Erythroblast (primary cell): ENCODE measurements around the gene QRICH1.

ENCODE experiments used
- GATA1 ChIP-seq: IDR thresholded peaks from 2 replicates; pipeline ENCODE4 v1.6.1; 2011; ENCODE audit warnings: low read depth, mild to moderate bottlenecking, control low read depth, low read length, moderate library complexity
- POLR2A ChIP-seq: IDR thresholded peaks from 2 replicates; pipeline ENCODE4 v1.6.1; 2011; ENCODE audit warnings: mild to moderate bottlenecking, low read length

DNA sequence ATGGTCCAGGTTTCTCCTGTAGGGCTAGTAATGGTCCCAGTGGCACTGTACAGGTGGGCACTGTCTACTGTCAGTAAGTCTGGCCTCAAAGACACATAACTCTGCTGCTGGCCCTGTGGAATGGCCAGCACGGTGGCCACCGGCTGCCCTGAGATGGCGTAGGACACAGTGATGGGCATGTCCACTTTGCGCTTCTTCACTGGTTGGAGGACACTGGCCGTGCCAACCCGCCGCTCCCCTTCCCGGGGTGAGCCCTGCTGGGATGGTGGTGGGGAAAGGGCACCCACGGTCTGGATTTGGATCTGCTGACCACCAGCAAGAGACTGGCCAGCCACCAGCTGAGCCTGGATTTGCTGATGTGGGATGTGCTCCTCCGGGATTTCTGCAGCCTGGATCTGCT is 36.6 kb downstream of the QRICH1 start:
- no peak for TF ChIP-seq POLR2A
- no peak for TF ChIP-seq GATA1
